HepG2 (cell line): ENCODE results near the gene TDRD6. TPM values are rescaled to one million over a fixed set of nuclear protein-coding genes. Genes with fewer than 3 reads are reported as not detected.

Source experiments
- ATAC-seq: fragments of 200-7000 bp; cut with Tn5 transposase; 3 replicates; pipeline ENCODE4 v1.9.1; 2020; ENCODE audit warnings: mild to moderate bottlenecking, moderate library complexity
- BruUV-seq: library from RNA; stranded (reverse); fragments of 400-500 nt; replicated peaks from 2 replicates; lab custom pipeline; 2021; lab: Mats Ljungman, UMichigan
- CTCF ChIA-PET: fragments of 300-600 bp; formaldehyde crosslinking; extraction: SDS; loops from one replicate; lab custom pipeline; 2021; ENCODE audit warnings: low total read pairs, inconsistent platforms, low intra/inter-chr PET ratio; lab: Yijun Ruan, JAX
- POLR2A ChIA-PET: fragments of 350-600 bp; sonication (Branson Sonifier 250); formaldehyde crosslinking; loops from one replicate; lab custom pipeline; 2020; ENCODE audit warnings: antibody characterized with exemption, inconsistent platforms; lab: Yijun Ruan, JAX
- DNase-seq: peaks from one replicate; pipeline ENCODE4 v3.0.0-alpha.2; 2015; ENCODE audit warnings: low spot score
- FAIRE-seq: peaks from 3 replicates; lab custom pipeline; 2011; peaks lifted over from hg19 to GRCh38; lab: Jason Lieb, UNC
- H2AFZ ChIP-seq: one replicate; pipeline ENCODE4 v1.6.1; 2011; ENCODE audit warnings: low read length, inconsistent platforms
- H3K27ac ChIP-seq: fragments of 300-600 bp; 3 replicates; pipeline ENCODE4 v1.8.0; 2011; ENCODE audit warnings: mixed run types, mild to moderate bottlenecking, mixed read lengths, low read length, inconsistent platforms; ENCODE audit not compliant: insufficient read depth; ENCODE audit errors: extremely low read length
- H3K27me3 ChIP-seq, 2 experiments: fragments of 200-600 bp in 1 of 2; 2 replicates in 1 of 2; 3 replicates in 1 of 2; pipeline versions ENCODE4 v1.6.0 to v1.8.0; 2011; ENCODE audit warnings: low read length in 2 of 2, mild to moderate bottlenecking in 2 of 2, moderate library complexity in 2 of 2, inconsistent platforms in 1 of 2; ENCODE audit not compliant: insufficient read depth in 2 of 2, control insufficient read depth in 1 of 2
- H3K36me3 ChIP-seq, 2 experiments: fragments of 200-600 bp in 1 of 2; replicated peaks in 1 of 2; 2 replicates in 1 of 2; 3 replicates in 1 of 2; pipeline versions ENCODE4 v1.5.1 to v1.8.0; 2011; ENCODE audit warnings: low read length in 2 of 2, inconsistent platforms in 1 of 2; ENCODE audit not compliant: insufficient read depth in 2 of 2, control insufficient read depth in 1 of 2
- H3K4me1 ChIP-seq: 2 replicates; pipeline ENCODE4 v1.5.1; 2012; ENCODE audit warnings: low read length, inconsistent platforms; ENCODE audit not compliant: insufficient read depth
- H3K4me2 ChIP-seq: 2 replicates; pipeline ENCODE4 v1.6.0; 2011; ENCODE audit warnings: low read depth, low read length, inconsistent platforms
- H3K4me3 ChIP-seq, 3 experiments: fragments of 200-600 bp in 1 of 3; sonication (generic), shearing (Covaris generic) in 1 of 3; replicated peaks in 1 of 3; 2 replicates each; pipeline ENCODE4 v1.5.1; 2011 to 2016; ENCODE audit warnings: low read length in 3 of 3, inconsistent platforms in 2 of 3, low read depth in 2 of 3, mild to moderate bottlenecking in 2 of 3, control low read depth in 1 of 3, mixed read lengths in 1 of 3; ENCODE audit not compliant: insufficient read depth in 1 of 3
- H3K79me2 ChIP-seq: one replicate; pipeline ENCODE4 v1.6.1; 2011; ENCODE audit warnings: low read length, inconsistent platforms; ENCODE audit not compliant: insufficient read depth
- H3K9ac ChIP-seq: 2 replicates; pipeline ENCODE4 v1.6.0; 2011; ENCODE audit warnings: mild to moderate bottlenecking, low read depth, low read length, inconsistent platforms; ENCODE audit not compliant: insufficient read depth
- H3K9me3 ChIP-seq: 2 replicates; pipeline ENCODE4 v1.5.1; 2012; ENCODE audit warnings: mild to moderate bottlenecking, low read length
- H4K20me1 ChIP-seq: 2 replicates; pipeline ENCODE4 v1.6.0; 2011; ENCODE audit warnings: inconsistent platforms, mild to moderate bottlenecking, low read length, moderate library complexity; ENCODE audit not compliant: insufficient read depth
- ARID2 ChIP-seq: sonication (generic); formaldehyde crosslinking; IDR thresholded peaks from 2 replicates; pipeline ENCODE4 v1.8.1; 2022; ENCODE audit warnings: mild to moderate bottlenecking, missing genetic modification reagents, borderline replicate concordance
- CREM ChIP-seq, 2 experiments: sonication (generic) in 1 of 2; formaldehyde crosslinking in 1 of 2; IDR thresholded peaks; 2 replicates each; pipeline versions ENCODE4 v1.4.0 to v1.6.1; 2016 to 2020; ENCODE audit warnings: antibody characterized with exemption in 1 of 2, mild to moderate bottlenecking in 1 of 2, missing genetic modification reagents in 1 of 2
- GATA4 ChIP-seq: sonication (generic); IDR thresholded peaks from 2 replicates; pipeline ENCODE4 v1.6.1; 2016; ENCODE audit warnings: antibody characterized with exemption, low read depth, borderline replicate concordance
- NAIF1 ChIP-seq: sonication (generic); formaldehyde crosslinking; IDR thresholded peaks from 2 replicates; pipeline ENCODE4 v1.5.0; 2020; ENCODE audit warnings: mild to moderate bottlenecking, missing genetic modification reagents, borderline replicate concordance
- NBN ChIP-seq: fragments of 450-650 bp; conservative IDR thresholded peaks from 2 replicates; pipeline ENCODE4 v1.6.1; 2017
- REPIN1 ChIP-seq: sonication (generic); formaldehyde crosslinking; IDR thresholded peaks from 2 replicates; pipeline ENCODE4 v1.8.0; 2022; ENCODE audit warnings: missing genetic modification reagents, low read depth, mild to moderate bottlenecking, borderline replicate concordance
- SIN3A ChIP-seq: IDR thresholded peaks from 2 replicates; pipeline ENCODE4 v1.6.1; 2011; ENCODE audit warnings: low read depth, mild to moderate bottlenecking, control low read depth, low read length, borderline replicate concordance
- SIN3B ChIP-seq: fragments of 150-350 bp; IDR thresholded peaks from 2 replicates; pipeline ENCODE4 v1.6.1; 2014; ENCODE audit warnings: low read length
- TCF7L2 ChIP-seq: IDR thresholded peaks from 2 replicates; pipeline ENCODE4 v1.6.1; 2011; ENCODE audit warnings: mild to moderate bottlenecking, low read depth, low read length, moderate library complexity
- WGBS: methylation state at CpG from one replicate; pipeline ENCODE4 v1.1.6; 2017; ENCODE audit warnings: low lambda C conversion rate; 5-methylcytosine and 5-hydroxymethylcytosine counted together
- in situ Hi-C: cut with HindIII; loops from 2 replicates; pipeline ENCODE4 v1.10.0; 2017; ENCODE audit warnings: low pct_unique_long_range_greater_than_20kb; ENCODE audit not compliant: extremely low pct_ligation_motif_present
- intact Hi-C: fragments of 100-400 bp; cut with micrococcal nuclease; formaldehyde crosslinking; loops from one replicate; pipeline ENCODE4 v1.10.0; 2022; ENCODE audit not compliant: unreplicated experiment
- polyA plus RNA-seq, 8 experiments: library from polyadenylated mRNA; depleted of rRNA in 3 of 8; stranded (reverse) in 7 of 8; unstranded in 1 of 8; fragments of >200 nt; fragmentation: Illumina TruSeq in 4 of 8; extraction: Trizol in 4 of 8; gene quantifications; 2 replicates each; pipeline versions ENCODE4 v1.2.1 to v1.2.3, GENCODE V29; 2011 to 2016; ENCODE audit warnings: low read depth in 4 of 8, missing spikeins in 1 of 8, mixed read lengths in 1 of 8; ENCODE audit not compliant: insufficient read depth in 1 of 8
- total RNA-seq, 5 experiments: library from RNA; depleted of rRNA; stranded (reverse); fragments of >200 nt; fragmentation: Illumina TruSeq; extraction: Trizol; gene quantifications; 2 replicates each; pipeline ENCODE4 v1.2.3, GENCODE V29; 2016; ENCODE audit warnings: low read depth in 1 of 5
- TF ChIP-seq, protein P1 (sequence below): sonication (generic); formaldehyde crosslinking; IDR thresholded peaks from 2 replicates; pipeline ENCODE4 v1.5.0; 2020; ENCODE audit warnings: mild to moderate bottlenecking, missing genetic modification reagents

Gene TDRD6
- total and polyA plus RNA-seq, 2 of the 13 experiments (the other 11 are each of a cell fraction or from before 2014, with no cell fraction given), result not detected

DNA sequence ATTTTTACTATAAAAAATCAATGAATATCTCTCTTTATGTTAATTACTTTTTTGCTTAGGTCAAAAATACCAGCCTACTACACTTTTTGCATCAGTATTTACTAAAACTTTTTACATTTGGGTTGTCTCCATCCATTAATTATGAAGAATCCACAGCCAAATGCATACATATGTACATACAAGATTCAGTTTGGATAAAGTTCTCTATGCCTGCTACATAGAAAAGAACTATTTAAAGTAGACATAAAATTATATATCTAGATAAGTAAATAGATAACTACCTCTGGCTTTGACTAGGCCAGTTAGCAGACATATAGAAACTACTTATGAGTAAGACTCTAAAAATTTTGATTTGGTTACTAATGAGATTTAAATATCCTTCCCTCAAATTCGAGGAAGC, 12.3 kb downstream of the TDRD6 start:
- CTCF ChIA-PET, result no interaction called here
- WGBS, result 0% methylated on average over 1 of the region's 1 CpG

DNA sequence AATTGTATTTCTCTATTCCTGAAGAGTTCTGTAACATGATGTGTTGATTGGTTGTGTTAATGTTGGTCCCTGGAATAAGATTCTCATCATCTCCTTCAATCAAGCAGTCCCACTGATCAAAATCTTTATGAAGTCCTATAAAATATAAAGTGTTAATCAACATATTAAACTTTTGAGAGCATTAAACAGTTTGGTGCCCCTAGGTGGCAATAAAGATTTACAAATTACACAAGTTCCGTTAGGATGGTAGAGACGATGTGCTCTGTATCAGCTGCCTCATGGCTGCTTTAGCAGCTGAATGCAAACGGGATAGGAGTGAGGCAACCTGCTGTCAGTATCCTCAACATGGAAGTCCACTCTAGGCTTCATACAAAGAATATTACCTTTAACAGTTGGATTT, 16.9 kb downstream of the TDRD6 start:
- TF ChIP-seq NAIF1 (CRISPR knock-in tag), result no peak
- no peak for TF ChIP-seq REPIN1 (CRISPR knock-in tag)
- TF ChIP-seq NBN, result no peak
- no peak for TF ChIP-seq SIN3A
- TF ChIP-seq, protein P1, sequence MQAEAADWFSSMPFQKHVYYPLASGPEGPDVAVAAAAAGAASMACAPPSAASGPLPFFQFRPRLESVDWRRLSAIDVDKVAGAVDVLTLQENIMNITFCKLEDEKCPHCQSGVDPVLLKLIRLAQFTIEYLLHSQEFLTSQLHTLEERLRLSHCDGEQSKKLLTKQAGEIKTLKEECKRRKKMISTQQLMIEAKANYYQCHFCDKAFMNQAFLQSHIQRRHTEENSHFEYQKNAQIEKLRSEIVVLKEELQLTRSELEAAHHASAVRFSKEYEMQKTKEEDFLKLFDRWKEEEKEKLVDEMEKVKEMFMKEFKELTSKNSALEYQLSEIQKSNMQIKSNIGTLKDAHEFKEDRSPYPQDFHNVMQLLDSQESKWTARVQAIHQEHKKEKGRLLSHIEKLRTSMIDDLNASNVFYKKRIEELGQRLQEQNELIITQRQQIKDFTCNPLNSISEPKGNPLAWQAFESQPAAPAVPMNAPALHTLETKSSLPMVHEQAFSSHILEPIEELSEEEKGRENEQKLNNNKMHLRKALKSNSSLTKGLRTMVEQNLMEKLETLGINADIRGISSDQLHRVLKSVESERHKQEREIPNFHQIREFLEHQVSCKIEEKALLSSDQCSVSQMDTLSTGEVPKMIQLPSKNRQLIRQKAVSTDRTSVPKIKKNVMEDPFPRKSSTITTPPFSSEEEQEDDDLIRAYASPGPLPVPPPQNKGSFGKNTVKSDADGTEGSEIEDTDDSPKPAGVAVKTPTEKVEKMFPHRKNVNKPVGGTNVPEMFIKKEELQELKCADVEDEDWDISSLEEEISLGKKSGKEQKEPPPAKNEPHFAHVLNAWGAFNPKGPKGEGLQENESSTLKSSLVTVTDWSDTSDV, result no peak
- Histone ChIP-seq H3K4me3 (no peak overlapping the region), H4K20me1 (no peaks in the 10 kb centered on the region), H3K4me1 (no peaks in the 10 kb centered on the region), H3K79me2 (no peaks in the 10 kb centered on the region), H3K9me3 (no peaks in the 10 kb centered on the region), H3K36me3 (no peaks in the 10 kb centered on the region), H3K27me3 (no peaks in the 10 kb centered on the region), H2AFZ (no peak overlapping the region), H3K27ac (no peak overlapping the region), H3K9ac (no peak overlapping the region), H3K4me2 (no peak overlapping the region)
- DNase-seq (peak; percentile 4), FAIRE-seq (no peak), ATAC-seq (peak; percentile 52; the same call in 1 of the 3 replicates)
- POLR2A ChIA-PET, result no interaction called here
- WGBS, result 0% methylated on average over 3 of the region's 3 CpGs
- CTCF ChIA-PET, result no interaction called here
- in situ Hi-C loops (no loop called here), intact Hi-C loops (no loop called here)
- no TSS peak for BruUV-seq

More for the DNA sequence above, 12.3 kb downstream of the TDRD6 start:
- Histone ChIP-seq H3K4me2 (no peak overlapping the region), H3K9ac (no peak overlapping the region), H3K27me3 (no peaks in the 10 kb centered on the region), H3K79me2 (no peaks in the 10 kb centered on the region), H3K9me3 (no peaks in the 10 kb centered on the region), H2AFZ (no peak overlapping the region), H3K27ac (no peak overlapping the region), H3K4me1 (0 out of 2 replicates have a peak, but pooled peaks cover 7% of the 10 kb centered on the region), H4K20me1 (no peaks in the 10 kb centered on the region), H3K36me3 (no peaks in the 10 kb centered on the region), H3K4me3 (no peak overlapping the region)
- ATAC-seq (no peak), DNase-seq (no peak), FAIRE-seq (no peak)
- intact Hi-C loops (no loop called here), in situ Hi-C loops (no loop called here)
- no TSS peak for BruUV-seq
- POLR2A ChIA-PET, result no interaction called here
- no peak for TF ChIP-seq ARID2 (CRISPR knock-in tag)
- no peak for TF ChIP-seq SIN3B
- no peak for TF ChIP-seq GATA4
- no peak for TF ChIP-seq TCF7L2
- no peak for TF ChIP-seq CREM (IDR thresholded peaks at IDR 0.05)
- no peak for TF ChIP-seq CREM (CRISPR knock-in tag; IDR thresholded peaks at IDR 0.05)
